ENCODE data around the gene PLEKHA5.

- TF ChIP-seq CTCF (IDR thresholded peaks at IDR 0.05; ENCODE audit: low read depth, low read length, poor library complexity, severe bottlenecking) (no peak), EZH2phosphoT487 (IDR thresholded peaks at IDR 0.05; ENCODE audit: borderline replicate concordance, low read length) (no peak)
Measured at GRCh38 chr12:19301223-19301622, 171.7 kb downstream of the PLEKHA5 start.
